CD4-positive, alpha-beta memory T cell (primary cell): ENCODE results near the gene TNS1. TPM values are rescaled to one million over a fixed set of nuclear protein-coding genes. Genes with fewer than 3 reads are reported as not detected.

Source experiments
- CTCF ChIA-PET: fragments of 350-600 bp; sonication (Branson Sonifier 250); formaldehyde crosslinking; loops from one replicate; lab custom pipeline; 2021; ENCODE audit warnings: inconsistent platforms; ENCODE audit not compliant: partially characterized antibody; lab: Charles Lee
- POLR2A ChIA-PET: fragments of 350-600 bp; sonication (Branson Sonifier 250); formaldehyde crosslinking; loops from one replicate; lab custom pipeline; 2021; ENCODE audit not compliant: partially characterized antibody; lab: Charles Lee
- DNase-seq, 5 donors: peaks; one replicate each; pipeline versions ENCODE4 v3.0.0 to v3.0.0-alpha.2; 2020 to 2022; ENCODE audit warnings: mixed read lengths in 1 of 5
- H3K27ac ChIP-seq: one replicate; pipeline ENCODE4 v1.7.0; 2013; ENCODE audit warnings: low read depth, low read length
- H3K27me3 ChIP-seq: 2 replicates; pipeline ENCODE4 v1.7.0; 2013; ENCODE audit warnings: mild to moderate bottlenecking, low read length, moderate library complexity; ENCODE audit not compliant: insufficient read depth
- H3K36me3 ChIP-seq: 2 replicates; pipeline ENCODE4 v1.7.0; 2013; ENCODE audit warnings: mild to moderate bottlenecking, low read length, moderate library complexity; ENCODE audit not compliant: insufficient read depth
- H3K4me1 ChIP-seq: 2 replicates; pipeline ENCODE4 v1.7.0; 2013; ENCODE audit warnings: mild to moderate bottlenecking, low read length, moderate library complexity; ENCODE audit not compliant: insufficient read depth
- H3K4me3 ChIP-seq, 2 donors: one replicate each; pipeline ENCODE4 v1.7.0; 2013; ENCODE audit warnings: low read length in 2 of 2, mild to moderate bottlenecking in 1 of 2
- H3K9me3 ChIP-seq, 2 donors: one replicate each; pipeline ENCODE4 v1.7.0; 2013; ENCODE audit warnings: low read length in 2 of 2, control low read depth in 1 of 2; ENCODE audit not compliant: control insufficient read depth in 1 of 2
- H3K27ac Mint-ChIP-seq, 7 donors: one replicate each; pipeline ENCODE4 v1.8.0; 2020 to 2021; ENCODE audit warnings: mixed read lengths in 7 of 7, mild to moderate bottlenecking in 6 of 7, inconsistent platforms in 3 of 7, moderate library complexity in 3 of 7
- H3K27me3 Mint-ChIP-seq, 2 donors: one replicate each; pipeline ENCODE4 v1.8.0; 2020 to 2021; ENCODE audit warnings: mixed read lengths in 2 of 2
- H3K36me3 Mint-ChIP-seq, 2 donors: one replicate each; pipeline ENCODE4 v1.8.0; 2020 to 2021; ENCODE audit warnings: mixed read lengths in 2 of 2, inconsistent platforms in 1 of 2, mild to moderate bottlenecking in 1 of 2
- H3K4me1 Mint-ChIP-seq, 4 donors: one replicate each; pipeline ENCODE4 v1.8.0; 2020 to 2021; ENCODE audit warnings: mixed read lengths in 4 of 4, mild to moderate bottlenecking in 1 of 4
- H3K4me3 Mint-ChIP-seq, 8 donors: one replicate each; pipeline ENCODE4 v1.8.0; 2020 to 2021; ENCODE audit warnings: mixed read lengths in 8 of 8, mild to moderate bottlenecking in 7 of 8, moderate library complexity in 6 of 8, inconsistent platforms in 3 of 8
- H3K9me3 Mint-ChIP-seq, 8 donors: one replicate each; pipeline ENCODE4 v1.8.0; 2020 to 2021; ENCODE audit warnings: mixed read lengths in 8 of 8, mild to moderate bottlenecking in 5 of 8, inconsistent platforms in 3 of 8, moderate library complexity in 1 of 8
- intact Hi-C: fragments of 100-400 bp; cut with micrococcal nuclease; formaldehyde crosslinking; loops from one replicate; pipeline ENCODE4 v1.15.1; 2023
- polyA plus RNA-seq, 2 donors: library from polyadenylated mRNA; unstranded; fragments of 300-500 nt; fragmentation: Illumina TruSeq; gene quantifications; one replicate each; pipeline ENCODE4 v1.2.3, GENCODE V29; 2021
- total RNA-seq, 2 experiments: library from RNA; stranded (reverse); gene quantifications; one replicate each; pipeline ENCODE4 v1.2.3, GENCODE V29; 2021

The TNS1 gene
- total and polyA plus RNA-seq, 4 experiments from 2014 or later = 0.78 to 1.2 TPM; not detected in 2

- H3K27ac Mint-ChIP-seq = no peak overlapping the region
- no peak overlapping the region for H3K4me3 Mint-ChIP-seq
- DNase-seq = no peak
- H3K4me3 ChIP-seq = no peak overlapping the region
- H3K9me3 ChIP-seq = no peaks in the 10 kb centered on the region
- H3K36me3 Mint-ChIP-seq = no peaks in the 10 kb centered on the region
- H3K36me3 ChIP-seq = no peaks in the 10 kb centered on the region
- POLR2A ChIA-PET = no interaction called here
- H3K27me3 ChIP-seq = no peaks in the 10 kb centered on the region
- H3K4me1 Mint-ChIP-seq = no peaks in the 10 kb centered on the region
- intact Hi-C loops = no loop called here
- H3K4me1 ChIP-seq = no peaks in the 10 kb centered on the region
- H3K27me3 Mint-ChIP-seq = peaks cover 0 to 4% of the 10 kb centered on the region in 2 donors
- H3K9me3 Mint-ChIP-seq = no peaks in the 10 kb centered on the region
- no peak overlapping the region for H3K27ac ChIP-seq
- CTCF ChIA-PET = no interaction called here
Observed at GRCh38 chr2:217823626-217824025, 179.2 kb downstream of the TNS1 start.

DNA sequence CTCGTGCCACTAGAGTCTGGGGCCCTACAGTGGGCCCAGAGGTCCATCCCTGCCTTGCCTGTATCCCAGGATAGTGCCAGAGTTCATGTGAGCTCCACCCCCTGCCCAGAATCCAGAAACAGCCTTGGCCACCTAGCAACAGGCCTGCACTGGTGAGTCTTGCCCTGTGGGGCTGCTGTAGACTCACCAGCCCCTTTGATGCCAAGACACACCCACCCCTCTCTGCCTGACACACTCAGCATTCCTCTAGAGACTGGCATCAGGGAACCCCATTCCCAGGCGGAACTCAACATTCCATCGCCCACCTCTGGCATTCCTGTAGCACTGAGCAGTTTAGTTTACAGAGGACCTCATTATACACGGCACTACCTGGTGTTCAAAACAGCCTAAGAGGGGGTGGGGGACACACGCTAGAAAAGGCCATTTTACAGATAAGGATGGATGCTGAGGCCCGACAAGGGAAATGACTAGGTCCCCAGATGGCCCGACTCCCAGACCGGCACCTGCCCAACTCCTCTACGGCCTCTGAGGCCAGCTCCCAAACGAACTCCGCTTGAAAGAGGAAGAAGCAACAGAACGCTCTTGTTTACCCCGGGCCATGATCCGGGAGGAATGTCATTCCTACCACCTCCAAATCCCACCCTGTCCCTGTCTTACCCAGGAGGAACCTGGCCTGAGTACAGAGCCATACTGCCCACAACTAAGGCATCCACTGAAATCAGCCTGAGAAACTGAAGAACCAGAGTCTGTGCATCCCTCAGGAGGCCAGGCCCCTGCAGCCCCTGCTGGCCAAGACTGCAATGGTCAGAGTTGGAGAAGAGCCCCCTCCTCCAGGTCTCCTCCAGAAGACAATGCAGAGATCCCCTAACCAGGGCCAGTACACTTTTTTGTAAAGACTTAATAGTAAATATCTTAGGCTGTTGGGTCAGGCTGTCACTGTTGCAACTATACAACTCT, 180.2 kb downstream of the TNS1 start:
- Histone ChIP-seq H3K4me1 (no peaks in the 10 kb centered on the region), H3K9me3 (no peaks in the 10 kb centered on the region), H3K36me3 (no peaks in the 10 kb centered on the region), H3K27ac (no peak overlapping the region), H3K4me3 (no peak overlapping the region), H3K27me3 (no peaks in the 10 kb centered on the region)
- H3K4me3 Mint-ChIP-seq = no peak overlapping the region
- no peaks in the 10 kb centered on the region for H3K4me1 Mint-ChIP-seq
- POLR2A ChIA-PET = no interaction called here
- no peak overlapping the region for H3K27ac Mint-ChIP-seq
- peaks cover 0 to 4% of the 10 kb centered on the region in 2 donors for H3K27me3 Mint-ChIP-seq
- DNase-seq = no peak
- intact Hi-C loops = no loop called here
- H3K36me3 Mint-ChIP-seq = no peaks in the 10 kb centered on the region
- no peaks in the 10 kb centered on the region for H3K9me3 Mint-ChIP-seq
- CTCF ChIA-PET = no interaction called here

DNA sequence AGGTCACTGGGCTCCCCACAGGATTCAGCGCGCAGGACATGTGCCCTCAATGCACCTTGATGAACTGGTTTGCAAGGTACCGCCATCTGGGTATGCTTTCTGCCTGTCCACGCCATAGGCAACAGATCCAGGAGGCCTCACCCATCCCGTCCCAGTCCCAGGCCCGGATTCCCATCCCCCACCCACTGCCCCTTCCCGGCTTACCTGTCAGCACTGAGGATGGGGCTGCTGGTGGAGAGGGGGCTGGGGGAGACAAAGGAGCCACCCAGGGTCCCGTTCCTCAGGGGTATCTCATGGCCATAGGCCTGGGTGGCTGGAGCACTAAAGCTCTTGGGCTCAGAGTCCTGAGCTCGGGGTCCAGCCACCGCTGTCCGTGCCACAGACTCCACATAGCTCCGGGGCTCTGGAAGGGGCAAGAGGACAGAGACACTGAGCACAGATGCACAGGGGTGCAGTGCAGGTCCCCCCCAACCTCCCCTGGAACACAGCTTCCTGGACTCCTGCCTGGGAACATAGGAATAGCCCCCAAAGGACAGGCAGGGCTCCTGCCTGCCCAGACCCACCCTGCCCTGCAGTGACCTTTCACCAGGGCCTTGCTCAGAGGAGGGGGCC, 181.2 kb downstream of the TNS1 start:
- H3K36me3 ChIP-seq = no peaks in the 10 kb centered on the region
- no peak for DNase-seq
- H3K27ac ChIP-seq = no peak overlapping the region
- ChIA-PET POLR2A (no interaction called here), CTCF (no interaction called here)
- no peaks in the 10 kb centered on the region for H3K4me1 Mint-ChIP-seq
- H3K4me3 Mint-ChIP-seq = no peak overlapping the region
- no peaks in the 10 kb centered on the region for H3K27me3 ChIP-seq
- peaks cover 0 to 4% of the 10 kb centered on the region in 2 donors for H3K27me3 Mint-ChIP-seq
- H3K4me1 ChIP-seq = no peaks in the 10 kb centered on the region
- H3K9me3 ChIP-seq = no peaks in the 10 kb centered on the region
- no peaks in the 10 kb centered on the region for H3K9me3 Mint-ChIP-seq
- H3K4me3 ChIP-seq = no peak overlapping the region
- H3K27ac Mint-ChIP-seq = no peak overlapping the region
- intact Hi-C loops = no loop called here
- H3K36me3 Mint-ChIP-seq = no peaks in the 10 kb centered on the region

DNA sequence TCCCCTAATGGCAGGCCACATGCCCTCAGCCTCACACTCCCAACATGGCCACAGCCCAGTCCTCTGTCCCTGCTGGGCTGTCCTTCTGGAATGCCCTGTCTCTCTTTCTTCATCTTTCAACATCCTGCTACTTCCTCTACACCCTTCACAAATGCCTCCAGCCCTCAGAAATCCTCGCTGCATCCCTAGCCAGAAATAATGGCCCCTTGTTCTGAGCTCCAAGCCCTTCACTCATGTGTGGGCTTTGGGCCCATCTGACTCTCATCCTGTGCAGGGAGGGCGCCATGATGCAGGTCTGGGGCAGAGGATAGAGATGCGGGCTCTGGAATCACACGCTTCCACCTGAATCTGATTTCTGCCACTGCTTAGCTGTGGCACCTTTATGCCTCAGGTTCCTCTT, 181.9 kb downstream of the TNS1 start:
- intact Hi-C loops = no loop called here
- POLR2A ChIA-PET = no interaction called here
- no peaks in the 10 kb centered on the region for H3K9me3 ChIP-seq
- H3K27ac ChIP-seq = no peak overlapping the region
- Mint-ChIP-seq H3K4me3 (no peak overlapping the region), H3K27ac (no peak overlapping the region), H3K27me3 (peaks cover 0 to under 1% of the 10 kb centered on the region in 2 donors), H3K9me3 (no peaks in the 10 kb centered on the region), H3K36me3 (no peaks in the 10 kb centered on the region), H3K4me1 (no peaks in the 10 kb centered on the region)
- H3K4me1 ChIP-seq = no peaks in the 10 kb centered on the region
- H3K4me3 ChIP-seq = no peak overlapping the region
- no peaks in the 10 kb centered on the region for H3K36me3 ChIP-seq
- no peak for DNase-seq
- no peaks in the 10 kb centered on the region for H3K27me3 ChIP-seq
- CTCF ChIA-PET = no interaction called here

DNA sequence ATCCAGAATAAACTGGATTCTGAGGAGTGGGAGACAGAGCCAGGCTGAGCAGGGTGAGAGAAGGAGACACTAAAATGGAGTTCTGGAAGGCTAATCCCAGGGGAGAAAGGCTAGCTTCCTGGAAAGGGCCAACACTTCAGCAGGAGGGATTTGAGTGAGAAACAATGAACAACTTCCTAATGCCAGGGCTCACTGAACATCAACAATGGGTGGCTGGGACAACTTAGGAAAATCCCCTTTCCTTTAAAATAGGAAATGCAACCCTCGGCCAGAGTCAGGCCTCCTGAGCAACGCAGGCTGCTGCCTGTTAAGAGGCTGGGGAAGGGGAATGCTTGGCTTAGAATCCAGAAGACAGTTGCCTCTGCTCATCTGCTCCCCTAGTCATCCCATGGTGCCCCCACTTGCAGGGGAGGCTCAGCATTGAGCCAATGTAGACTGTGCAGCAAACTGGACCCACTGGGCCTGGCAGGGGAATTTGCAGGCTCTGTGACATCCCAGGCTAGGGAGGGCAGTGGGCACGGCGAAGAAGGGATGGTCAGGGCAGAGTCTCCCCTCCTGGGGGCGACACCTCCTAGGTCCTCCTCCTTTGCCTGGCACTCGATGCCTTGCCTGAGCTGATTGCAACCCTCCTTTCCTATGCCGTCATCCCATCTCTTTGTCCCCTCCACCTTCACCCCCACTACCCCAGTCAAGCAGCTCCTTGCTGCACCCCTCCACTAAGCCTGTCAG, 182.5 kb downstream of the TNS1 start:
- Histone ChIP-seq H3K4me1 (no peaks in the 10 kb centered on the region), H3K9me3 (no peaks in the 10 kb centered on the region), H3K27ac (no peak overlapping the region), H3K27me3 (no peaks in the 10 kb centered on the region), H3K36me3 (no peaks in the 10 kb centered on the region), H3K4me3 (no peak overlapping the region)
- Mint-ChIP-seq H3K27me3 (no peaks in the 10 kb centered on the region), H3K36me3 (no peaks in the 10 kb centered on the region), H3K4me1 (no peaks in the 10 kb centered on the region), H3K9me3 (no peaks in the 10 kb centered on the region), H3K4me3 (no peak overlapping the region), H3K27ac (no peak overlapping the region)
- POLR2A ChIA-PET = no interaction called here
- intact Hi-C loops = no loop called here
- DNase-seq = no peak
- CTCF ChIA-PET = no interaction called here

DNA sequence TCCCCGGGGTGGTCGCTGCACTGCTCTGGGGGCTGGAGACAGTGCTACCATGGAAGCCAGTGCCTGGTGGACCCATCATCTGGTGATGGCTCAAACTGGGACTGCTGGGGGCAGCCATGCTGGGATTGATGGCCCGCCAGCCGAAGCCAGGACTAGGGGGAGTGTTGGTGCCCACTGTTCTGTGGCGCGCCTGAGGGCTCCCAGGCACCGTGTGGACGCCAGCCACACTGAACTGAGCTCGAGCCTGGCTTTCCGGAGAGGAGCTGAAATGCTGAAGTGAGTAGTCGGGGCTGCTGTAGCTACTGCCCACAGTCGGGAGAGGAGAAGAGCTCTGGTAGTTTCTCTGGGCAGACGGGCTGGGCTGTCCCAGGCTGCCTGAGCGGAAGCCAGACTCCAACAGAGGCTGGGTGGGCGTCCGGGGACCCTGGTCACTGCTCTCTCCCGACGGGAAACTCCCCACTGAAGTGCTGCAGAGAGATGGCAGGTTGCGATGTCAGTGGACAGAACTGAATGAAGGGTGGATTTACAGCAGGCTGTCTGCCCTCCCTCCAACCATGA, 184.4 kb downstream of the TNS1 start:
- no peaks in the 10 kb centered on the region for H3K27me3 ChIP-seq
- H3K4me1 Mint-ChIP-seq = no peaks in the 10 kb centered on the region
- peaks cover 0 to 1% of the 10 kb centered on the region in 2 donors for H3K27me3 Mint-ChIP-seq
- no peaks in the 10 kb centered on the region for H3K36me3 Mint-ChIP-seq
- H3K9me3 ChIP-seq = no peaks in the 10 kb centered on the region
- POLR2A ChIA-PET = no interaction called here
- no peak overlapping the region for H3K27ac ChIP-seq
- CTCF ChIA-PET = interaction anchor here (1.1 kb wide), 1 partner anchor 29 kb away, joined by 3 read pairs; no protein-coding TSS in a partner anchor
- no peak overlapping the region for H3K4me3 ChIP-seq
- intact Hi-C loops = no loop called here
- no peaks in the 10 kb centered on the region for H3K9me3 Mint-ChIP-seq
- DNase-seq = no peak
- H3K36me3 ChIP-seq = no peaks in the 10 kb centered on the region
- peak overlapping the region in 1 of 8 donors; percentile 4 for H3K4me3 Mint-ChIP-seq
- H3K27ac Mint-ChIP-seq = no peak overlapping the region
- H3K4me1 ChIP-seq = no peaks in the 10 kb centered on the region
